NK-92 (cell line): Measurements from ENCODE around the gene CACNA1S.

Experiments
- DNase-seq: peaks from one replicate; lab custom pipeline; 2025; ENCODE audit not compliant: unreplicated experiment; lab: John Stamatoyannopoulos, UW

Gene CACNA1S

DNA sequence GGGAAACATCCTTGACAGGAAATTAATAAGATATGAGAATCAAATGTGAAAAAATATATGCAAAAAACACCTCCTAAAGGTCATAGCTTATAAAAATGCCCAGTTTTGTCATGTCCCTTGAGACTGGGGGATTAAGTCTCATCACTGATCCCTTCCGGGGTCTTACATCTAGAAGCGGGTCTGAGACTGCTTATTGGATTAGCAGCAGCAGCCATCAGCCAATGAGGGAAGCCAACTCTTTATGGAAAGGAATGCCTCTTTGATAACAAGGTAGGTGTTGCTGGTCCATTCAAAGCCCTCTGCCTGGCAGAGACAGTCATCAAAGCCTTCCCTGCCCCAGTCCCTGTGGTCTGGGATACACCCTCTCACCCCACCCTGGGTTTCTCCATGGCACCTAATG, 3.9 kb upstream of the CACNA1S start:
- DNase-seq = no peak

DNA sequence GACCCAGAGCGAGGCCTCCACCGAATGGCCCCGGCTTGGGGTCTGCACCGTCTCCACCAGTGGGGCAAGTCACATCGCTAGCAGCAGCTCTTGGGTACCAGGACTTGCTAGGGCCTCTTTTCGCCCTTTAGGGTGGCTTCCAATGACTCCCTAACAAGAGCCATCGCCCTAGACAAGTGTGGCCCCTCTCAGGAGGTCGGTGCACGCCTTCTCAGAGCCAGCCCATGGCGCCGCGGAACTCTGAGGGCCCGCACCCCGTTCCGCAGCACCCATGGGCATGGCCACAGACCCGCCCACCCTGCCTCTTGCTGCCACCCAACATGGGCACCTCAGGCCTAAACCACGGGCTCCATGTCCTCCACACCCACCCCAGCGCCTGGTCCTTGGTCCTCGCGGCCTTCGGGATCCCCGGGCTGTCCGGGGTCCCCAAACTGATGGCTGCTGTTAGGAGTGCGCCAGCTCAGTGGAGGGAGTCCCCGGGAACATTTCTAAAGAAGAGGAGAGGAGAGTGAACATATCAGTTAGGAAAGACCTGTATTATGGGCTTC, 3.2 kb upstream of the CACNA1S start:
- no peak for DNase-seq

- DNase-seq = no peak
These were observed 2.3 kb upstream of the CACNA1S start for GRCh38 chr1:201114245-201115131.

DNA sequence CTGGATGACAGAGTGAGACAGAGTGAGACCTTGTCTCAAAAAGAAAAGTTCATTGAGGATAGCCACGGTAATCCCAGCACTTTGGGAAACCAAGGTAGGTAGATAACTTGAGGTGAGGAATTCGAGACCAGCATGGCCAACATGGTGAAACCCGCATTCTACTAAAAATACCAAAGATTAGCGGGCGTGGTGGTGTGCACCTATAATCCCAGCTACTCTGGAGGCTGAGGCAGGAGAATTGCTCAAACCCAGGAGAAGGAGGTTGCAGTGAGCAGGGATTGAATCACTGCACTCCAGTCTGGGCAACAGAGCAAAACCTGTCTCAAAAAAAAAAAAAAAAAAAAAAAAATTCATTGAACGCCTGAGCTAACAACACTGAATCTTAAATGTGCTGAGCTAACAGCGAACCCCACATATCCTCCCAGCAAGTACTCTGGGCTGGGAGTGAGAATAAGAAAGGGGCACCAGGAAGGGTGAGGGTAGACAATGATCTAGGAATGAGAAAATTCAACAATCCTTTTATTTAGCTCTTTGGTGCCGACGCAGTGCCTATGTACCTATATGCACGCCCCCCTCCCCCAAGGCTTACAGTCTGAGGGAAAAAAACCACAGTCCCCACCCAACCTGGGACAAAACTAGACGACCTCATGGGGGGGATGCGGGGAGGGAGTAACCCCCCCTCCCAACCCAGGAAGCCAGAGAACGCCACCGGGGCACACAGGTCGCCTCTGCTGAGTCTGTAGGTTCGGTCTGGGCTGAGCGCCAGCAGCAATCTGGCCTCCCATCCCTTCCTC, 1.4 kb upstream of the CACNA1S start:
- DNase-seq = no peak

DNA sequence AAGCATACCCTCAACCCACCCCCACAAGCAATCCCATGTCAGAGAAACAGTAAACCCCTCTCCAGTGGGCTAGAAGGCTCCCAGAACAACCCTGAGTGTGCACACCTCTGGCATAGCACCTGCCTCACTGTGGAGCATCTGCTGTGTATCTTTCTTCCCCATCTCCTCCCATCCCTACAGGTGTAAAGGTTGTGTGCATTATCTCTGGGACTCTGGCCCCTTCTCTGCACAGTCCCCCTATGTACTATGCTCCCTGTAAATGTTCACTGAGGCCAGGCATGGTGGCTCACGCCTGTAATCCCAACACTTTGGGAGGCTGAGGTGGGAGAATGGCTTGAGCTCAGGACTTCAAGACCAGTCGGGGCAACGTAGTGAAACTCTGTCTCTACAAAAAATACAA, 700 bp upstream of the CACNA1S start:
- no peak for DNase-seq

DNA sequence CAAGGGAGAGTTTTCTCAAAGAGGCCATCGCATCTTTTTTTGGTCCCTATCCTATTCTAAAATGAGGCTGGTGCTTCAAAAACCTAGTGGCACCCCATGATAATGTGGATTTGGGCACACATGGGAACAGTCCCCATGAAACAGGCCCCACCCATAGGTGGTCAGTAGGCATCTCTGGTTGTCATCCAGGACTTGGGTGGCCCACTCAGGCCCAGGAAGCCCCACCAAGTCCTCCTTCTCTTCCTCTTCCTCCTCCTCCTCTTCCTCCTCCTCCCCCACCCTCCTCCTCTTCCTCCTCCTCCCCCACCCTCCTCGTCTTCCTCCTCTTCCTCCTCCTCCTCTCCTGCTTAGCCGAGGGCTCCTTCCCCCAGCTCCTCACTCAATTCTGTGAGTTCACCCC, 554 bp downstream of the CACNA1S start:
- no peak for DNase-seq

DNA sequence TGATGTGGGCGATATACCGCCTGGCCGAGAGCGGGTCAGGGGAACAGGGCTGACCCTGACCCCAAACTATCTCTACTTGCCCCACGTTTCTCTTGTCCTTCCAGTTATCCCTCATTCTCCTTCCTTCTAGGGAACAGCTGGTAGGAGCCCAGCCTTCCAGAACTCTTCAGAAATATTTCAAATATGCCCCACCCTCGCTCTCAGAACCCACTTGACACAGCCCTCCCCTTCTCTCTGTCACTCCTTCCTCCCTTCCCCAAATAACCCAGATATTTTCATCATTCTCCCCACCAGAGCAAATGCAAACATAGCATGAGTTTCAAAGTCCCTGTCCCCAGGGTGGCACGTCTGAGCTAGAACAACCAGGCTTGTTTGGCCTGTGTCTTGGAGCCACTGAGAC, 1.1 kb downstream of the CACNA1S start:
- DNase-seq = no peak

DNA sequence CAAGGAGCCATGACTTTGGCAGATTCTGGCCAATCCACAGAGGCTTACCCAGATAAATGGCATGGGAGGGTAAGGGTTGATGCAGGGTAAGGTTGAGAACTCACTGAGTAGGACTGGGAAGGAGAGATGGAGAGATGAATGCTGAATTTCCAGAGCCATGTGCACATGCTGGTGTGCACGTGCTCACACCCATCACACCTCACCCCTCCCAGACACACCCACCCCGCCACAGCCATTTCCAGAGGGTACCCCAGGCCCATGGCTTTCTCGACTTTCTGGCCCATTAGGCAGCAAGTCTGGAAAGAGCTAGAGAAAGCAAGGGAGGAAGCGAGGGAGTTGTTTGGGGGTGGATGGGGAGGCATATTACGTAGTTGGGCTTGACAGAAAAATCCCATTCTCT, 1.6 kb downstream of the CACNA1S start:
- DNase-seq = no peak

- DNase-seq = no peak
These were observed 2.1 kb downstream of the CACNA1S start for GRCh38 chr1:201110138-201110537.

- DNase-seq = no peak
These were observed 2.6 kb downstream of the CACNA1S start for GRCh38 chr1:201109651-201110050.

- DNase-seq = no peak
These were observed 3.6 kb downstream of the CACNA1S start for GRCh38 chr1:201108614-201109013.

GRCh38 chr1:201105688-201106087, 6.5 kb downstream of the CACNA1S start:
- DNase-seq = no peak

DNA sequence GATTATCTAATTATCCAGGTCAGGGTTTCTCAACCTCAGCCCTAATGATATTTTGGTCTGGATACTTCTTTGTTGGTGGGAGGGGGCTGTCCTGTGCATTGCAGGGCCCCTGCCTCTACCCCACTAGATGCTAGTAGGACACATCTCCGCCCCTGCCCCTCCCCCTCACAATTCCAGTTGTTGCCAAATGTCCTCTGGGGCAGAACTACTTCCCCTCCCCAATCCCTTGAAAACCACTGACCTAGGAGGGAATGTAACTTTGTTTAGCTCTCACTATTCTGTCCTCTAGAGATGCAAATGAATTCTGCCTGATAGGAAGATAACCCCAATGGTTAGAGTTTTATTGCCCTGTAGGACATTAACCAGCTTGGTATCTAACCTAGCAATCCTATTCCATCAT, 8.1 kb downstream of the CACNA1S start:
- DNase-seq = no peak

DNA sequence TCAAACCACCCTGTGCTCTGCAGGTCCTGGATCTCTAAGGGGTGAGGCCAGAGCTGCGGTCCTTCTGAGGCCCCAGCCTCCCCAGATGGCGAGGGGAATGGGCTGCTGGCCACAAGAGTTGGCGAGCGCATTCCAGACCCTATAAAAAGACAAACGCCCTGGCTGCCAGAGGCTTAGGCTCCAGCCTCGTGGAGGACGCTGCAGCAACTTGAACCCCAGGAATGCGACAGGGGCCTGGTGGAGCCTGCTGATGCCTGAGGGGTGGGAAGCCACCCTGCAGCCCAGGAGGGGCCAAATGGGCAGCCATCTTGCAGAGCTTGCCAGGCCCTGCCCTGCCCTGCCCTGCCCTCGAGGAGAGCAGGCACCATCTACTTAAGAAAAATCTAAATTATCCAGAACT, 8.6 kb downstream of the CACNA1S start:
- DNase-seq = no peak

GRCh38 chr1:201100169-201100930, 11.9 kb downstream of the CACNA1S start:
- no peak for DNase-seq

DNA sequence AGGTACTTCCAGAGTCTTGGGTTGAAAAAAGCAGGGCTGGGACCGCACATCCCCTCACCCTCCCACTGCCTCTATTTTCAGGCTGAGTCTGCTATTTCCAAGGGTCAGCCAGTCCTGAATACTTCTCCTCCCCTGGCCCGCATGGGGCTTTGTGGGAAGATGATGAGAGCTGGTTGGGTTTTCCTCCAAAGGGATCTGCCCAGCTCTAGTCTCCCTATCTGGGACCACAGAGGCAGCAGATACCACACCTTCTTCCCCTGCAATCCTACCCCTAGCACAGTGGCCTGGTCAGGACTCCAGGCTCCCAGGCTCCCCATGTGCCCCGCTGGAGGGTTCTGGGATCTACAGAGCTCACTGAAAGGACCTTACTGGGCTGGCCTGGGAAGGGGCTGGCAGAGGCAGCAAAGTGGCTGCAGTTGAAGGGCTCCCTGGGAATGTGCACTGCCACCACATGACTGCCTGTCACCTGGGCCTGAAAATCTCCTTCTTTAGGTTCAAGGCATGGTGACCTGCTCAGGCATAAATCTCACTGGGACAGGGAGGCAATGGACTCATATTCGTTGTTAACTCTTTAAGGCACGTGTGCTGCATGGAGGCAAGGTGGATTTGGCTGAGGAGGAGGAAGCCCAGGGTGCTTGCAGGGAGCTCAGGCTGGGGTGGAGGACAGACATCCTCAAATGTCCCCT, 13.1 kb downstream of the CACNA1S start:
- DNase-seq = no peak

GRCh38 chr1:201096977-201097856, 15.0 kb downstream of the CACNA1S start:
- DNase-seq = no peak

- DNase-seq = no peak
These were observed 16.2 kb downstream of the CACNA1S start for GRCh38 chr1:201096041-201096461.

DNA sequence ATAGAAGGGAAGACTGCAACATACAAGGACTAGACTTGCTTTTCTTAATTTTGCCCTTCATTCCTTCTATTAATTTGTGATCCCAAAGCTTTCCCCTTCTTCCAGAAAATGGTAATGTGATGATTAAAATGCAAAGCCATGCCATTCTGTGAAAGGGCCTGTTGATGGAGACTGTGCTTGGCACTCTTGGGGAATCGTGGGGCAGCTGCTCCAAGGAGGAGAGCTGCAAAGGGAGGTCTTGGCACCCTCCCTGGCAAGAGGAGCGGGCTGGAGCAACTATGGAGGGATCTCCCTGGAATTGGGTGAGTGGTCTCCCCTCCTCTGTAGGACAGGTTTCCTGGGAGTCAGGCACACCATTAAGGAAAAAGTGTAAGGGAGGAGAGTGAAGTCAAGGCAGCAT, 16.6 kb downstream of the CACNA1S start:
- DNase-seq = no peak

DNA sequence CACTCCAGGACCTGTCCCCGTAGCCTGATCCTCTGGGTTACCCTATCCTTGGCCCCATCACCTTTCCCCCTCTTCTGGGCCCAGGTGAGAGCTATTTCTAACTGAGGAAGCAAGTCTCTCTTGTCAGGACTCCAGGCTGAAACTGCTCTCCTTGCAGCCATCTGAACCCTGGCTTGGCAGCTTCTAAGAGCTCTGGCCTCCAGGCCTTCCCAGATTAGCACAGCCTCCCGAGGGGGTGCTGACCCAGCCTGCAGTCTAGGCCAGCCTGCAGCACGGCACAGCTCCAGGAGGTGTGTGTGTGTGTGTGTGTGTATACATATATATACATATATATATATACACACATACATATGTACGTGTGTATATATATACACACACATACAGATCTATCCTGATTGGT, 17.4 kb downstream of the CACNA1S start:
- no peak for DNase-seq
